WTC11 (cell line): ENCODE data around the gene LEMD3. TPM values are rescaled to one million over a fixed set of nuclear protein-coding genes. Genes with fewer than 3 reads are reported as not detected.

Experiments
- ATAC-seq: fragments of 200-7000 bp; cut with Tn5 transposase; 2 replicates; pipeline ENCODE4 v1.10.0; 2021; ENCODE audit warnings: mild to moderate bottlenecking, moderate library complexity
- CTCF ChIA-PET: fragments of 300-600 bp; sonication (Branson Sonifier 250); formaldehyde crosslinking; loops from one replicate; lab custom pipeline; 2021; ENCODE audit warnings: antibody characterized with exemption; lab: Charles Lee
- POLR2A ChIA-PET: fragments of 350-600 bp; sonication (Branson Sonifier 250); formaldehyde crosslinking; loops from one replicate; lab custom pipeline; 2021; ENCODE audit warnings: antibody characterized with exemption; lab: Charles Lee
- DNase-seq: peaks from one replicate; pipeline ENCODE4 v3.0.0; 2021; ENCODE audit warnings: low spot score
- H3K27ac Mint-ChIP-seq: 2 replicates; pipeline ENCODE4 v1.8.0; 2021; ENCODE audit warnings: mixed read lengths
- H3K27me3 Mint-ChIP-seq: 2 replicates; pipeline ENCODE4 v1.8.0; 2021; ENCODE audit warnings: low read depth, mild to moderate bottlenecking, moderate library complexity, mixed read lengths
- H3K36me3 Mint-ChIP-seq: 2 replicates; pipeline ENCODE4 v1.8.0; 2021; ENCODE audit warnings: mixed read lengths
- H3K4me1 Mint-ChIP-seq: 2 replicates; pipeline ENCODE4 v1.8.0; 2022; ENCODE audit warnings: mixed read lengths
- H3K4me3 Mint-ChIP-seq: 2 replicates; pipeline ENCODE4 v1.8.0; 2021; ENCODE audit warnings: mild to moderate bottlenecking, moderate library complexity, mixed read lengths
- H3K9me3 Mint-ChIP-seq: 2 replicates; pipeline ENCODE4 v1.8.0; 2021; ENCODE audit warnings: mixed read lengths
- FOXP1 ChIP-seq: sonication (generic); formaldehyde crosslinking; IDR thresholded peaks from 2 replicates; pipeline ENCODE4 v1.8.0; 2022; ENCODE audit warnings: missing genetic modification reagents, mild to moderate bottlenecking, moderate library complexity, borderline replicate concordance
- FOXP4 ChIP-seq: sonication (generic); formaldehyde crosslinking; IDR thresholded peaks from 2 replicates; pipeline ENCODE4 v1.8.0; 2022; ENCODE audit warnings: mild to moderate bottlenecking, missing genetic modification reagents
- HMGXB4 ChIP-seq: sonication (generic); formaldehyde crosslinking; IDR thresholded peaks from 2 replicates; pipeline ENCODE4 v1.8.1; 2023; ENCODE audit warnings: mild to moderate bottlenecking, moderate library complexity, missing genetic modification reagents
- IRF2 ChIP-seq: sonication (generic); formaldehyde crosslinking; IDR thresholded peaks from 2 replicates; pipeline ENCODE4 v1.8.0; 2022; ENCODE audit warnings: low read depth, missing genetic modification reagents, borderline replicate concordance
- JAZF1 ChIP-seq: fragments of 250-450 bp; sonication (Bioruptor Pico); IDR thresholded peaks from 2 replicates; pipeline ENCODE4 v1.9.0; 2021; ENCODE audit warnings: moderate library complexity, mild to moderate bottlenecking, inconsistent platforms
- MXD4 ChIP-seq: fragments of 250-450 bp; sonication (Bioruptor Pico); IDR thresholded peaks from 2 replicates; pipeline ENCODE4 v1.8.0; 2021; ENCODE audit warnings: mild to moderate bottlenecking, moderate library complexity, borderline replicate concordance
- MYBL2 ChIP-seq: sonication (generic); formaldehyde crosslinking; IDR thresholded peaks from 2 replicates; pipeline ENCODE4 v1.8.1; 2023; ENCODE audit warnings: mild to moderate bottlenecking, moderate library complexity, missing genetic modification reagents
- NFYB ChIP-seq: sonication (generic); formaldehyde crosslinking; conservative IDR thresholded peaks from 2 replicates; pipeline ENCODE4 v1.8.0; 2022; ENCODE audit warnings: low read depth, missing genetic modification reagents
- PRDM15 ChIP-seq: sonication (generic); formaldehyde crosslinking; IDR thresholded peaks from 2 replicates; pipeline ENCODE4 v1.8.0; 2022; ENCODE audit warnings: missing genetic modification reagents
- RELA ChIP-seq: sonication (generic); formaldehyde crosslinking; IDR thresholded peaks from 2 replicates; pipeline ENCODE4 v1.8.1; 2022; ENCODE audit warnings: missing genetic modification reagents, mild to moderate bottlenecking, borderline replicate concordance
- SOX15 ChIP-seq: fragments of 250-450 bp; sonication (Bioruptor Pico); IDR thresholded peaks from 2 replicates; pipeline ENCODE4 v1.9.0; 2021; ENCODE audit warnings: mild to moderate bottlenecking
- TCF7 ChIP-seq: sonication (generic); formaldehyde crosslinking; IDR thresholded peaks from 2 replicates; pipeline ENCODE4 v1.8.0; 2022; ENCODE audit warnings: mild to moderate bottlenecking, low read depth, missing genetic modification reagents, moderate library complexity
- TEAD1 ChIP-seq: sonication (generic); formaldehyde crosslinking; IDR thresholded peaks from 2 replicates; pipeline ENCODE4 v1.8.0; 2022; ENCODE audit warnings: mild to moderate bottlenecking, missing genetic modification reagents
- TP53 ChIP-seq: sonication (generic); formaldehyde crosslinking; IDR thresholded peaks from 2 replicates; pipeline ENCODE4 v1.8.1; 2023; ENCODE audit warnings: mild to moderate bottlenecking, missing genetic modification reagents
- ZNF138 ChIP-seq: sonication (generic); formaldehyde crosslinking; conservative IDR thresholded peaks from 2 replicates; pipeline ENCODE4 v1.8.1; 2022; ENCODE audit warnings: mild to moderate bottlenecking, moderate library complexity, missing genetic modification reagents
- ZNF263 ChIP-seq: sonication (generic); formaldehyde crosslinking; IDR thresholded peaks from 2 replicates; pipeline ENCODE4 v1.8.1; 2022; ENCODE audit warnings: low read depth, mild to moderate bottlenecking, moderate library complexity, missing genetic modification reagents
- ZNF317 ChIP-seq: sonication (generic); formaldehyde crosslinking; IDR thresholded peaks from 2 replicates; pipeline ENCODE4 v1.8.1; 2023; ENCODE audit warnings: low read depth, mild to moderate bottlenecking, moderate library complexity, missing genetic modification reagents, borderline replicate concordance
- ZNF396 ChIP-seq: fragments of 250-450 bp; sonication (Bioruptor Pico); IDR thresholded peaks from 2 replicates; pipeline ENCODE4 v1.8.0; 2021; ENCODE audit warnings: mild to moderate bottlenecking, moderate library complexity, borderline replicate concordance
- total RNA-seq: library from RNA; stranded (reverse); gene quantifications from 3 replicates; pipeline ENCODE4 v1.2.3, GENCODE V29; 2021
- TF ChIP-seq, protein P1 (sequence below): fragments of 250-450 bp; sonication (Bioruptor Pico); conservative IDR thresholded peaks from 2 replicates; pipeline ENCODE4 v1.9.0; 2021; ENCODE audit warnings: mild to moderate bottlenecking
- TF ChIP-seq, protein P2 (sequence below): sonication (generic); formaldehyde crosslinking; IDR thresholded peaks from 2 replicates; pipeline ENCODE4 v1.8.0; 2023; ENCODE audit warnings: missing genetic modification reagents
- TF ChIP-seq, protein P3 (sequence below): fragments of 250-450 bp; sonication (Bioruptor Pico); IDR thresholded peaks from 2 replicates; pipeline ENCODE4 v1.9.0; 2021; ENCODE audit warnings: mild to moderate bottlenecking
- TF ChIP-seq, protein P4 (sequence below): sonication (generic); formaldehyde crosslinking; IDR thresholded peaks from 2 replicates; pipeline ENCODE4 v1.8.1; 2022; ENCODE audit warnings: missing genetic modification reagents, borderline replicate concordance

LEMD3 gene
- total RNA-seq, 1 experiment from 2014 or later, result 31.3 TPM

DNA sequence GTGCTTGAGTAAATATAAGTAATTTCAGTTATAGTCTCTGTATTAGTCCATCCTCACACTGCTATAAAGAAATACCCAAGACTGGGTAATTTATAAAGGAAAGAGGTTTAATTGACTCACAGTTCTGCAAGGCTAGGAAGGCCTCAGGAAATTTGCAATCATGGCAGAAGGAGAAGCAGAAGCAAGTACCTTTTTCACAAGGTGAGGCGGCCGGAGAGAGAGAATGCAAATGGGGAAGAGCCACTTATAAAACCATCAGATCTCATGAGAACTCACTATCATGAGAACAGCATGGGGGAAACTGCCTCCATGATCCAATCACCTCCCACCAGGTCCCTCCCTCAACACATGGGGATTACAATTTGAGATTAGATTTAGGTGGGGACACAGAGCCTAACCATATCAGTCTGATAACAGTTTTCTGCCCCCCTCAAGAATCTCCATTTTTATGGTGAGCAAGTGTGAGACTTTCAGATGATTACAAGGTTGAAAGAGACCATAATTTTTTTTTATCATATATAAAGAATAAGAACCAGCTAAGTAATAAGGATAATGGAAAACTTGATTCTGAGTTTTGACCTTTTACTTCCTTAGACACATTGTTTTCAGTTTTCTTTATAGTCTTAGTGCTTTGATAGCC, 35.6 kb downstream of the LEMD3 start:
- H3K9me3 Mint-ChIP-seq, result no peaks in the 10 kb centered on the region
- TF ChIP-seq, protein P1, sequence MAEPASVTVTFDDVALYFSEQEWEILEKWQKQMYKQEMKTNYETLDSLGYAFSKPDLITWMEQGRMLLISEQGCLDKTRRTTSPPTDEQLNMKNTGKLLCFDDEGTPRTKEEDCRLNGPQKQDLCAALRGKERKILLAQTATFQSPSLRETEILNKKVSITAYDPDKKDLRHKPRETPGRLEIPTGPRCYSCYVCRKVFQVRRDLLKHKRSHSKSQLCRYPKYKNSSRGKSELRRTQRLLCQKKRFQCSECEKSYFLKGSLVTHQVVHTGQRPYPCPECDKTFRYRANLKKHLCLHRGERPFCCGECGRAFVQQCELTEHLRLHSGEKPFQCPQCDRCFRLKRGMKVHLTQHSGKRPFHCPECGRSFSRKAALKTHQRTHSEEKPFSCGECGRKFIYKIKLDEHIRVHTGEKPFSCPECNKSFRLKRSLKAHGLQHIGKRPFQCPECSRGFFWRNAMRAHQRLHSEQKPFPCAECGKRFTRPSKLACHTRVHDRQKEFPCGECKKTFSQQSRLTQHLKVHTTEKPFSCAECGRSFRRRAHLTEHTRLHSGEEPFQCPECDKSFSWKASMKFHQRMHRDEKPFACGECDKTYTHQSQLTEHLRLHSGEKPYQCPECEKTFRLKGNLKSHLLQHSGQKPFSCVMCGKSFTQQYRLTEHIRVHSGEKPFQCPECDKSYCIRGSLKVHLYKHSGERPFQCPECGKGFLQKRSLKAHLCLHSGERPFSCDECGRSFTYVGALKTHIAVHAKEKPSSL, result no peak
- no peak for TF ChIP-seq RELA
- no peak for TF ChIP-seq FOXP1 (CRISPR knock-in tag)
- no peak for TF ChIP-seq ZNF138
- TF ChIP-seq ZNF317, result no peak
- TF ChIP-seq TEAD1 (CRISPR knock-in tag), result no peak
- TF ChIP-seq IRF2, result no peak
- TF ChIP-seq ZNF396 (CRISPR knock-in tag), result no peak
- TF ChIP-seq FOXP4, result no peak
- TF ChIP-seq, all 79 proteins: peak for 0
- DNase-seq (no peak), ATAC-seq (no peak)
- CTCF ChIA-PET, result no interaction called here
- POLR2A ChIA-PET, result no interaction called here
- Mint-ChIP-seq H3K27ac (no peak overlapping the region), H3K36me3 (no peaks in the 10 kb centered on the region), H3K4me3 (no peak overlapping the region), H3K4me1 (peaks cover 40% of the 10 kb centered on the region), H3K27me3 (no peaks in the 10 kb centered on the region)

DNA sequence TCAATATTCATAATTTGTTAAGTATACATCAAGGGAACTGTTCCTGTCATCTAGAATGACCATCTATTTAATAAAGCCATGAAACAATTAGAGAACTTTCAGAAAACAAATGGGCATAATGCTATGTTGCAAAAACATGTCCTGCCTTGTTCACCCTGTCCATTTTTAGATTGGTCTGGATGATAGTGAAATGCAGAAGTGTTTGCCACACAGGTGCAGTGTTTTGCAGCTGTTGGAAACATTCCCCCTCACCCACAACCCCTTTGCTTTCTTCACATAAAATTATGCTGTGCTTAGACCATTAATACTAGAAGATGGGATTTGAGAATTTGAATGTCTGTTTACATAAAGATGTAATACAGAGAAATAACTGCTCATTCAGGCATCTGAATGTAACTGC, 36.5 kb downstream of the LEMD3 start:
- ChIA-PET POLR2A (no interaction called here), CTCF (no interaction called here)
- H3K4me3 Mint-ChIP-seq, result no peak overlapping the region
- no peaks in the 10 kb centered on the region for H3K9me3 Mint-ChIP-seq
- H3K4me1 Mint-ChIP-seq, result peaks cover 36% of the 10 kb centered on the region
- H3K27me3 Mint-ChIP-seq, result no peaks in the 10 kb centered on the region
- DNase-seq, result no peak
- H3K27ac Mint-ChIP-seq, result no peak overlapping the region
- no peaks in the 10 kb centered on the region for H3K36me3 Mint-ChIP-seq
- no peak for ATAC-seq
- TF ChIP-seq JAZF1 (CRISPR knock-in tag), result no peak
- no peak for TF ChIP-seq PRDM15 (CRISPR knock-in tag)
- TF ChIP-seq TP53 (CRISPR knock-in tag), result no peak
- TF ChIP-seq, protein P2, sequence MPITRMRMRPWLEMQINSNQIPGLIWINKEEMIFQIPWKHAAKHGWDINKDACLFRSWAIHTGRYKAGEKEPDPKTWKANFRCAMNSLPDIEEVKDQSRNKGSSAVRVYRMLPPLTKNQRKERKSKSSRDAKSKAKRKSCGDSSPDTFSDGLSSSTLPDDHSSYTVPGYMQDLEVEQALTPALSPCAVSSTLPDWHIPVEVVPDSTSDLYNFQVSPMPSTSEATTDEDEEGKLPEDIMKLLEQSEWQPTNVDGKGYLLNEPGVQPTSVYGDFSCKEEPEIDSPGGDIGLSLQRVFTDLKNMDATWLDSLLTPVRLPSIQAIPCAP (CRISPR knock-in tag), result no peak
- no peak for TF ChIP-seq MYBL2
- no peak for TF ChIP-seq MXD4
- TF ChIP-seq HMGXB4 (CRISPR knock-in tag), result no peak
- TF ChIP-seq NFYB (CRISPR knock-in tag), result no peak
- TF ChIP-seq, protein P3, sequence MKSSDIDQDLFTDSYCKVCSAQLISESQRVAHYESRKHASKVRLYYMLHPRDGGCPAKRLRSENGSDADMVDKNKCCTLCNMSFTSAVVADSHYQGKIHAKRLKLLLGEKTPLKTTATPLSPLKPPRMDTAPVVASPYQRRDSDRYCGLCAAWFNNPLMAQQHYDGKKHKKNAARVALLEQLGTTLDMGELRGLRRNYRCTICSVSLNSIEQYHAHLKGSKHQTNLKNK (CRISPR knock-in tag), result no peak
- no peak for TF ChIP-seq SOX15
- TF ChIP-seq ZNF263, result no peak
- no peak for TF ChIP-seq TCF7 (CRISPR knock-in tag)
- TF ChIP-seq, protein P4, sequence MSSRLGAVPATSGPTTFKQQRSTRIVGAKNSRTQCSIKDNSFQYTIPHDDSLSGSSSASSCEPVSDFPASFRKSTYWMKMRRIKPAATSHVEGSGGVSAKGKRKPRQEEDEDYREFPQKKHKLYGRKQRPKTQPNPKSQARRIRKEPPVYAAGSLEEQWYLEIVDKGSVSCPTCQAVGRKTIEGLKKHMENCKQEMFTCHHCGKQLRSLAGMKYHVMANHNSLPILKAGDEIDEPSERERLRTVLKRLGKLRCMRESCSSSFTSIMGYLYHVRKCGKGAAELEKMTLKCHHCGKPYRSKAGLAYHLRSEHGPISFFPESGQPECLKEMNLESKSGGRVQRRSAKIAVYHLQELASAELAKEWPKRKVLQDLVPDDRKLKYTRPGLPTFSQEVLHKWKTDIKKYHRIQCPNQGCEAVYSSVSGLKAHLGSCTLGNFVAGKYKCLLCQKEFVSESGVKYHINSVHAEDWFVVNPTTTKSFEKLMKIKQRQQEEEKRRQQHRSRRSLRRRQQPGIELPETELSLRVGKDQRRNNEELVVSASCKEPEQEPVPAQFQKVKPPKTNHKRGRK (CRISPR knock-in tag), result no peak
- no peak for TF ChIP-seq RELA
- no peak for TF ChIP-seq TEAD1 (CRISPR knock-in tag)
